Body of pancreas (tissue), 4 donors: Measurements from ENCODE around the gene ERVFRD-1.
"Not testable (repeated sequence)": the region's sequence is repeated elsewhere in the genome, so short reads cannot be mapped to it uniquely, and the experiment has no call there.

Experiments
- CTCF ChIP-seq, 7 experiments: fragments of 450-650 bp in 4 of 7; fragments of 200-600 bp in 3 of 7; sonication (generic) in 3 of 7; IDR thresholded peaks; one replicate each; pipeline ENCODE4 v1.5.1; 2016 to 2019; ENCODE audit warnings: antibody characterized with exemption in 7 of 7
- POLR2A ChIP-seq, 3 donors: fragments of 450-650 bp; IDR thresholded peaks; one replicate each; pipeline ENCODE4 v1.6.1; 2016; ENCODE audit warnings: antibody characterized with exemption in 3 of 3, mild to moderate bottlenecking in 2 of 3

- not testable (repeated sequence) for TF ChIP-seq POLR2A, CTCF (IDR thresholded peaks at IDR 0.05)
Observed at GRCh38 chr6:11087141-11087812, 24.2 kb downstream of the ERVFRD-1 start.
